H1 (cell line): Measurements from ENCODE around the gene TRUB1. TPM values are rescaled to one million over a fixed set of nuclear protein-coding genes. Genes with fewer than 3 reads are reported as not detected.

Experiments used
- CHD2 ChIP-seq: IDR thresholded peaks from 2 replicates; pipeline ENCODE4 v1.6.1; 2012; ENCODE audit warnings: low read length, improper control_type of control experiment
- CREB1 ChIP-seq: IDR thresholded peaks from 2 replicates; pipeline ENCODE4 v1.6.1; 2012; ENCODE audit warnings: inconsistent platforms
- EGR1 ChIP-seq: IDR thresholded peaks from 2 replicates; pipeline ENCODE4 v1.6.1; 2011; ENCODE audit warnings: low read depth, low read length, borderline replicate concordance
- JUND ChIP-seq: IDR thresholded peaks from 2 replicates; pipeline ENCODE4 v1.6.1; 2011; ENCODE audit warnings: mild to moderate bottlenecking, improper control_type of control experiment, low read length
- PHF8 ChIP-seq: fragments of 200-600 bp; sonication (generic); conservative IDR thresholded peaks from 2 replicates; pipeline ENCODE4 v1.7.1; 2012; ENCODE audit warnings: low read depth, mild to moderate bottlenecking, inconsistent platforms, low read length, moderate library complexity
- POLR2A ChIP-seq, 2 experiments: IDR thresholded peaks; 1 replicate in 1 of 2; 2 replicates in 1 of 2; pipeline ENCODE4 v1.6.1; 2011; ENCODE audit warnings: low read depth in 2 of 2, low read length in 2 of 2, mild to moderate bottlenecking in 2 of 2; ENCODE audit errors: control extremely low read depth in 1 of 2
- RBBP5 ChIP-seq: IDR thresholded peaks from 2 replicates; pipeline ENCODE4 v1.7.1; 2012; ENCODE audit warnings: low read depth, mild to moderate bottlenecking, inconsistent platforms, low read length, moderate library complexity, borderline replicate concordance
- TEAD4 ChIP-seq: IDR thresholded peaks from 2 replicates; pipeline ENCODE4 v1.6.1; 2012; ENCODE audit warnings: low read depth, low read length, inconsistent platforms, mixed read lengths
- polyA plus RNA-seq, 7 experiments: library from polyadenylated mRNA; depleted of rRNA in 3 of 7; stranded (reverse) in 5 of 7; unstranded in 2 of 7; fragments of >200 nt in 5 of 7; fragments of 200-250 nt in 2 of 7; gene quantifications; 1 replicate in 5 of 7; 2 replicates in 1 of 7; 4 replicates in 1 of 7; pipeline versions ENCODE4 v1.2.1 to v1.2.3, GENCODE V29; 2011 to 2013; ENCODE audit warnings: missing spikeins in 2 of 7, mixed read lengths in 2 of 7
- total RNA-seq: library from RNA; stranded (reverse); fragmentation: NEBNext Ultra II Directional; extraction: Animal tissue kit (Norgen Biotek cat#: 25700); gene quantifications from 2 replicates; pipeline ENCODE4 v1.2.1, GENCODE V29; 2021
- TF ChIP-seq, protein P1 (sequence below): IDR thresholded peaks from 2 replicates; pipeline ENCODE4 v1.6.1; 2012; ENCODE audit warnings: inconsistent platforms
- TF ChIP-seq, protein P2 (sequence below): fragments of 300-600 bp; sonication (generic); IDR thresholded peaks from 2 replicates; pipeline ENCODE4 v1.7.1; 2012; ENCODE audit warnings: low read length, moderate library complexity, mild to moderate bottlenecking, inconsistent platforms; ENCODE audit not compliant: insufficient replicate concordance

TRUB1 gene
- total and polyA plus RNA-seq, 2 of the 8 experiments (the other 6 are each of a cell fraction or from before 2014, with no cell fraction given): 6.3 to 22.2 TPM

DNA sequence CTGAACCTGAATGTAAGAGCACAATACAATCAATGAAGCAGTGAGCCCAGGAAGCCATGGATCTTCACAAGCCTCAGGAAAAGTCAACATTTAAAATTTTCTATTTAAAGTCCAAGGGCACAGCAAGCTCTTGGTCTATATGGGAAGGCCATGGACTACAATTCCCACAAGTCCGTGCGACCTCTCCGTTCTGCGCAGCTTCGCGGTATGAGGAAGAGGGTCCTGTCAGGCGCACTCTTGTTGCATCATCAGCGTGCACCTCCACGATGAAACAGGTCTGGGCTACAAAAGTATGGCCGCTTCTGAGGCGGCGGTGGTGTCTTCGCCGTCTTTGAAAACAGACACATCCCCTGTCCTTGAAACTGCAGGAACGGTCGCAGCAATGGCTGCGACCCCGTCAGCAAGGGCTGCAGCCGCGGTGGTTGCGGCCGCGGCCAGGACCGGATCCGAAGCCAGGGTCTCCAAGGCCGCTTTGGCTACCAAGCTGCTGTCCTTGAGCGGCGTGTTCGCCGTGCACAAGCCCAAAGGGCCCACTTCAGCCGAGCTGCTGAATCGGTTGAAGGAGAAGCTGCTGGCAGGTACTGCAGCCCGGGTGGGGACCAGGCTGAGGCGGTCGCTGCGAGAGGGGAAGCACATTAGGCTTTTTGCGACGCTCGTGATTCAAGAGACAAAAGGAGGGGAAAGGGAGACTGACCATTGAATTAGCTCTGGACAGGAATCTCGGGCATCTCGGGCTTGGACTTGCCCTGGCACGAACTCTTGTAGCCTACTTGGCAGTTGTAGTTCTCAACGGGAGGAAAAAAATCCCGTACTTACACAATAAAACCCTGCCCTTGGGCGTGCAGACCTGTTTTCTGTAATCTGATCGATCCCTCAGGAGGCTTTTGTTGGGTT lies at the start of gene TRUB1 (continued):
- TF ChIP-seq, protein P1, sequence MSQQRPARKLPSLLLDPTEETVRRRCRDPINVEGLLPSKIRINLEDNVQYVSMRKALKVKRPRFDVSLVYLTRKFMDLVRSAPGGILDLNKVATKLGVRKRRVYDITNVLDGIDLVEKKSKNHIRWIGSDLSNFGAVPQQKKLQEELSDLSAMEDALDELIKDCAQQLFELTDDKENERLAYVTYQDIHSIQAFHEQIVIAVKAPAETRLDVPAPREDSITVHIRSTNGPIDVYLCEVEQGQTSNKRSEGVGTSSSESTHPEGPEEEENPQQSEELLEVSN: no peak
- peak; percentile 99 for TF ChIP-seq CREB1
- TF ChIP-seq CHD2: peak; percentile 82
- peak; percentile 92; the same call in 1 of the 2 replicates for TF ChIP-seq RBBP5
- peak; percentile 90 for TF ChIP-seq PHF8
- no peak for TF ChIP-seq EGR1
- TF ChIP-seq, protein P2, sequence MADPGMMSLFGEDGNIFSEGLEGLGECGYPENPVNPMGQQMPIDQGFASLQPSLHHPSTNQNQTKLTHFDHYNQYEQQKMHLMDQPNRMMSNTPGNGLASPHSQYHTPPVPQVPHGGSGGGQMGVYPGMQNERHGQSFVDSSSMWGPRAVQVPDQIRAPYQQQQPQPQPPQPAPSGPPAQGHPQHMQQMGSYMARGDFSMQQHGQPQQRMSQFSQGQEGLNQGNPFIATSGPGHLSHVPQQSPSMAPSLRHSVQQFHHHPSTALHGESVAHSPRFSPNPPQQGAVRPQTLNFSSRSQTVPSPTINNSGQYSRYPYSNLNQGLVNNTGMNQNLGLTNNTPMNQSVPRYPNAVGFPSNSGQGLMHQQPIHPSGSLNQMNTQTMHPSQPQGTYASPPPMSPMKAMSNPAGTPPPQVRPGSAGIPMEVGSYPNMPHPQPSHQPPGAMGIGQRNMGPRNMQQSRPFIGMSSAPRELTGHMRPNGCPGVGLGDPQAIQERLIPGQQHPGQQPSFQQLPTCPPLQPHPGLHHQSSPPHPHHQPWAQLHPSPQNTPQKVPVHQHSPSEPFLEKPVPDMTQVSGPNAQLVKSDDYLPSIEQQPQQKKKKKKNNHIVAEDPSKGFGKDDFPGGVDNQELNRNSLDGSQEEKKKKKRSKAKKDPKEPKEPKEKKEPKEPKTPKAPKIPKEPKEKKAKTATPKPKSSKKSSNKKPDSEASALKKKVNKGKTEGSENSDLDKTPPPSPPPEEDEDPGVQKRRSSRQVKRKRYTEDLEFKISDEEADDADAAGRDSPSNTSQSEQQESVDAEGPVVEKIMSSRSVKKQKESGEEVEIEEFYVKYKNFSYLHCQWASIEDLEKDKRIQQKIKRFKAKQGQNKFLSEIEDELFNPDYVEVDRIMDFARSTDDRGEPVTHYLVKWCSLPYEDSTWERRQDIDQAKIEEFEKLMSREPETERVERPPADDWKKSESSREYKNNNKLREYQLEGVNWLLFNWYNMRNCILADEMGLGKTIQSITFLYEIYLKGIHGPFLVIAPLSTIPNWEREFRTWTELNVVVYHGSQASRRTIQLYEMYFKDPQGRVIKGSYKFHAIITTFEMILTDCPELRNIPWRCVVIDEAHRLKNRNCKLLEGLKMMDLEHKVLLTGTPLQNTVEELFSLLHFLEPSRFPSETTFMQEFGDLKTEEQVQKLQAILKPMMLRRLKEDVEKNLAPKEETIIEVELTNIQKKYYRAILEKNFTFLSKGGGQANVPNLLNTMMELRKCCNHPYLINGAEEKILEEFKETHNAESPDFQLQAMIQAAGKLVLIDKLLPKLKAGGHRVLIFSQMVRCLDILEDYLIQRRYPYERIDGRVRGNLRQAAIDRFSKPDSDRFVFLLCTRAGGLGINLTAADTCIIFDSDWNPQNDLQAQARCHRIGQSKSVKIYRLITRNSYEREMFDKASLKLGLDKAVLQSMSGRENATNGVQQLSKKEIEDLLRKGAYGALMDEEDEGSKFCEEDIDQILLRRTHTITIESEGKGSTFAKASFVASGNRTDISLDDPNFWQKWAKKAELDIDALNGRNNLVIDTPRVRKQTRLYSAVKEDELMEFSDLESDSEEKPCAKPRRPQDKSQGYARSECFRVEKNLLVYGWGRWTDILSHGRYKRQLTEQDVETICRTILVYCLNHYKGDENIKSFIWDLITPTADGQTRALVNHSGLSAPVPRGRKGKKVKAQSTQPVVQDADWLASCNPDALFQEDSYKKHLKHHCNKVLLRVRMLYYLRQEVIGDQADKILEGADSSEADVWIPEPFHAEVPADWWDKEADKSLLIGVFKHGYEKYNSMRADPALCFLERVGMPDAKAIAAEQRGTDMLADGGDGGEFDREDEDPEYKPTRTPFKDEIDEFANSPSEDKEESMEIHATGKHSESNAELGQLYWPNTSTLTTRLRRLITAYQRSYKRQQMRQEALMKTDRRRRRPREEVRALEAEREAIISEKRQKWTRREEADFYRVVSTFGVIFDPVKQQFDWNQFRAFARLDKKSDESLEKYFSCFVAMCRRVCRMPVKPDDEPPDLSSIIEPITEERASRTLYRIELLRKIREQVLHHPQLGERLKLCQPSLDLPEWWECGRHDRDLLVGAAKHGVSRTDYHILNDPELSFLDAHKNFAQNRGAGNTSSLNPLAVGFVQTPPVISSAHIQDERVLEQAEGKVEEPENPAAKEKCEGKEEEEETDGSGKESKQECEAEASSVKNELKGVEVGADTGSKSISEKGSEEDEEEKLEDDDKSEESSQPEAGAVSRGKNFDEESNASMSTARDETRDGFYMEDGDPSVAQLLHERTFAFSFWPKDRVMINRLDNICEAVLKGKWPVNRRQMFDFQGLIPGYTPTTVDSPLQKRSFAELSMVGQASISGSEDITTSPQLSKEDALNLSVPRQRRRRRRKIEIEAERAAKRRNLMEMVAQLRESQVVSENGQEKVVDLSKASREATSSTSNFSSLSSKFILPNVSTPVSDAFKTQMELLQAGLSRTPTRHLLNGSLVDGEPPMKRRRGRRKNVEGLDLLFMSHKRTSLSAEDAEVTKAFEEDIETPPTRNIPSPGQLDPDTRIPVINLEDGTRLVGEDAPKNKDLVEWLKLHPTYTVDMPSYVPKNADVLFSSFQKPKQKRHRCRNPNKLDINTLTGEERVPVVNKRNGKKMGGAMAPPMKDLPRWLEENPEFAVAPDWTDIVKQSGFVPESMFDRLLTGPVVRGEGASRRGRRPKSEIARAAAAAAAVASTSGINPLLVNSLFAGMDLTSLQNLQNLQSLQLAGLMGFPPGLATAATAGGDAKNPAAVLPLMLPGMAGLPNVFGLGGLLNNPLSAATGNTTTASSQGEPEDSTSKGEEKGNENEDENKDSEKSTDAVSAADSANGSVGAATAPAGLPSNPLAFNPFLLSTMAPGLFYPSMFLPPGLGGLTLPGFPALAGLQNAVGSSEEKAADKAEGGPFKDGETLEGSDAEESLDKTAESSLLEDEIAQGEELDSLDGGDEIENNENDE: no peak
- peak; percentile 75 for TF ChIP-seq TEAD4
- peak; percentile 85 to 88 for TF ChIP-seq POLR2A (IDR thresholded peaks at IDR 0.05; ENCODE audit: control extremely low read depth in 1 of 2, low read depth in 2 of 2, low read length in 2 of 2)
- TF ChIP-seq JUND: peak; percentile 78; the same call in 1 of the 2 replicates
